Osteoblast (primary cell): ENCODE data around the gene ASMTL. TPM values are rescaled to one million over a fixed set of nuclear protein-coding genes. Genes with fewer than 3 reads are reported as not detected.
"Not testable (repeated sequence)": the region's sequence is repeated elsewhere in the genome, so short reads cannot be mapped to it uniquely, and the experiment has no call there.

Experiments
- DNase-seq: peaks from one replicate; pipeline ENCODE4 v3.0.0; 2011; ENCODE audit warnings: low spot score, mixed read lengths; ENCODE audit not compliant: insufficient read length; ENCODE audit errors: missing footprints
- H2AFZ ChIP-seq: 2 replicates; pipeline ENCODE4 v1.6.0; 2011; ENCODE audit warnings: mild to moderate bottlenecking, low read length
- H3K27ac ChIP-seq: 2 replicates; pipeline ENCODE4 v1.5.1; 2011; ENCODE audit warnings: mild to moderate bottlenecking, low read depth, low read length, moderate library complexity
- H3K27me3 ChIP-seq: 2 replicates; pipeline ENCODE4 v1.6.0; 2012; ENCODE audit warnings: mild to moderate bottlenecking, control low read depth, inconsistent platforms, low read length, moderate library complexity; ENCODE audit not compliant: insufficient read depth
- H3K36me3 ChIP-seq: 2 replicates; pipeline ENCODE4 v1.5.1; 2011; ENCODE audit warnings: mild to moderate bottlenecking, low read length, control low read depth, moderate library complexity; ENCODE audit not compliant: insufficient read depth
- H3K4me1 ChIP-seq: 2 replicates; pipeline ENCODE4 v1.5.1; 2011; ENCODE audit warnings: mild to moderate bottlenecking, low read length, control low read depth, moderate library complexity; ENCODE audit not compliant: insufficient read depth
- H3K4me2 ChIP-seq: 2 replicates; pipeline ENCODE4 v1.6.0; 2011; ENCODE audit warnings: mild to moderate bottlenecking, low read length; ENCODE audit not compliant: insufficient read depth
- H3K4me3 ChIP-seq: fragments of 200-600 bp; sonication (generic); 3 replicates; pipeline ENCODE4 v1.5.1; 2012; ENCODE audit warnings: mild to moderate bottlenecking, low read length, inconsistent platforms; ENCODE audit not compliant: insufficient read depth
- H3K79me2 ChIP-seq: 2 replicates; pipeline ENCODE4 v1.6.0; 2012; ENCODE audit warnings: mild to moderate bottlenecking, low read length, control low read depth, inconsistent platforms; ENCODE audit not compliant: insufficient read depth
- H3K9me3 ChIP-seq: 2 replicates; pipeline ENCODE4 v1.5.1; 2011; ENCODE audit warnings: low read depth, low read length, control low read depth
- H4K20me1 ChIP-seq: 2 replicates; pipeline ENCODE4 v1.6.0; 2012; ENCODE audit warnings: mild to moderate bottlenecking, low read length, control low read depth; ENCODE audit not compliant: insufficient read depth
- CTCF ChIP-seq: IDR thresholded peaks from 2 replicates; pipeline ENCODE4 v1.5.1; 2011; ENCODE audit warnings: mild to moderate bottlenecking, low read depth, low read length, moderate library complexity; ENCODE audit errors: extremely low read depth
- total RNA-seq: library from RNA; depleted of rRNA; stranded (reverse); fragments of >200 nt; gene quantifications from 2 replicates; pipeline ENCODE4 v1.2.3, GENCODE V29; 2012

Gene ASMTL
- total RNA-seq, 1 donor: 24.6 TPM

DNA sequence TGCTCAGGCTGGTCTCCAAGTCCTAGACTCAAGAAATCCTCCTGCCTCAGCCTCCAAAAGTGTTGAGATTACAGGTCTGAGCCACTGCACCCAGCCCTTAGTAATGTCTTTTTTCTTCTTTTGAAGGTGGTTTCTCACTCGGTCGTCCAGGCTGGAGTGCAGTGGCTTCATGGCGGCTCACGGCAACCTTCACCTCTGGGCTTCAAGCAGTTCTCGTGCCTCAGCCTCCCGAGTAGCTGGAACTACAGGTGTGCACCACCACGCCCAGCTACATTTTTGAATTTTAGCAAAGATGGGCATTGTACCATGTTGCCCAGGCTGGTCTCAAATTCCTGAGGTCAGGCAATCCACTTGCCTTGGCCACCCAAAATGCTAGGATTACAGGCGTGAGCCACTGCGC is 32.3 kb upstream of the ASMTL start:
- no peaks in the 10 kb centered on the region for H3K36me3 ChIP-seq
- TF ChIP-seq CTCF: no peak
- no peak overlapping the region for H3K4me2 ChIP-seq
- no peak for DNase-seq
- H3K27ac ChIP-seq: no peak overlapping the region
- H4K20me1 ChIP-seq: no peaks in the 10 kb centered on the region
- no peak overlapping the region for H3K4me3 ChIP-seq
- H3K27me3 ChIP-seq: no peaks in the 10 kb centered on the region
- no peaks in the 10 kb centered on the region for H3K9me3 ChIP-seq
- H3K79me2 ChIP-seq: no peaks in the 10 kb centered on the region
- H3K4me1 ChIP-seq: no peaks in the 10 kb centered on the region
- H2AFZ ChIP-seq: no peak overlapping the region

- Histone ChIP-seq H3K4me1 (no peaks in the 10 kb centered on the region), H3K27ac (no peak overlapping the region), H3K36me3 (no peaks in the 10 kb centered on the region), H3K4me2 (no peak overlapping the region), H3K9me3 (no peaks in the 10 kb centered on the region), H2AFZ (no peak overlapping the region), H3K4me3 (no peak overlapping the region), H3K79me2 (no peaks in the 10 kb centered on the region), H3K27me3 (no peaks in the 10 kb centered on the region), H4K20me1 (no peaks in the 10 kb centered on the region)
- TF ChIP-seq CTCF: no peak
- DNase-seq: no peak
Measured at GRCh38 chrX:1484638-1485019, 31.9 kb upstream of the ASMTL start.

GRCh38 chrX:1483843-1484637 is 31.3 kb upstream of the ASMTL start:
- no peaks in the 10 kb centered on the region for H4K20me1 ChIP-seq
- TF ChIP-seq CTCF: no peak
- no peak overlapping the region for H3K4me3 ChIP-seq
- H3K36me3 ChIP-seq: no peaks in the 10 kb centered on the region
- no peaks in the 10 kb centered on the region for H3K79me2 ChIP-seq
- H2AFZ ChIP-seq: no peak overlapping the region
- H3K9me3 ChIP-seq: no peaks in the 10 kb centered on the region
- DNase-seq: no peak
- no peaks in the 10 kb centered on the region for H3K27me3 ChIP-seq
- no peaks in the 10 kb centered on the region for H3K4me1 ChIP-seq
- no peak overlapping the region for H3K27ac ChIP-seq
- no peak overlapping the region for H3K4me2 ChIP-seq

DNA sequence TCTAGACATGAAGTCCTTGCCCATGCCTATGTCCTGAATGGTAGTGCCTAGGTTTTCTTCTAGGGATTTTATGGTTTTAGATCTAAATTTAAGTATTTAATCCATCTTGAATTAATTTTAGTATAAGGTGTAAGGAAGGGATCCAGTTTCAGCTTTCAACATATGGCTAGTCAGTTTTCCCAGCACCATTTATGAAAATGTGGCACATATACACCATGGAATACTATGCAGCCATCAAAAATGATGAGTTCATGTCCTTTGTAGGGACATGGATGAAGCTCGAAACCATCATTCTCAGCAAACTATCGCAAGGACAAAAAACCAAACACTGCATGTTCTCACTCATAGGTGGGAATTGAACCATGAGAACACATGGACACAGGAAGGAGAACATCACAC is 29.8 kb upstream of the ASMTL start:
- H3K9me3 ChIP-seq: not testable (repeated sequence)
- H2AFZ ChIP-seq: peak overlapping the region; percentile 5

More for the DNA sequence above, 29.8 kb upstream of the ASMTL start:
- not testable (repeated sequence) for H3K27me3 ChIP-seq, H3K27ac ChIP-seq, H3K36me3 ChIP-seq, H4K20me1 ChIP-seq, H3K4me2 ChIP-seq, H3K4me1 ChIP-seq, H3K4me3 ChIP-seq, DNase-seq, H3K79me2 ChIP-seq
